Astrocyte (in vitro differentiated cells and primary cell): ENCODE measurements around the gene CDK6. TPM values are rescaled to one million over a fixed set of nuclear protein-coding genes. Genes with fewer than 3 reads are reported as not detected.
A peak's percentile ranks its signal among the peaks of the same experiment; 100 is the strongest.

Source experiments
- DNase-seq: peaks from one replicate; pipeline ENCODE4 v3.0.0-alpha.2; 2010; ENCODE audit warnings: low read depth
- FAIRE-seq: peaks from 2 replicates; lab custom pipeline; 2011; peaks lifted over from hg19 to GRCh38; lab: Jason Lieb, UNC
- H2AFZ ChIP-seq: 2 replicates; pipeline ENCODE4 v1.6.0; 2012; ENCODE audit warnings: low read depth, low read length, inconsistent platforms
- H3K27ac ChIP-seq: 2 replicates; pipeline ENCODE4 v1.5.1; 2011; ENCODE audit warnings: low read depth, low read length, inconsistent platforms
- H3K27me3 ChIP-seq: 2 replicates; pipeline ENCODE4 v1.6.0; 2011; ENCODE audit warnings: low read length, inconsistent platforms; ENCODE audit not compliant: insufficient read depth
- H3K36me3 ChIP-seq: 2 replicates; pipeline ENCODE4 v1.5.1; 2011; ENCODE audit warnings: low read length, inconsistent platforms; ENCODE audit not compliant: insufficient read depth
- H3K4me1 ChIP-seq: 2 replicates; pipeline ENCODE4 v1.5.1; 2011; ENCODE audit warnings: low read length, inconsistent platforms; ENCODE audit not compliant: insufficient read depth
- H3K4me2 ChIP-seq: 2 replicates; pipeline ENCODE4 v1.6.0; 2012; ENCODE audit warnings: low read length, inconsistent platforms
- H3K4me3 ChIP-seq: 2 replicates; pipeline ENCODE4 v1.5.1; 2011; ENCODE audit warnings: low read depth, mild to moderate bottlenecking, low read length, inconsistent platforms; ENCODE audit not compliant: insufficient read depth
- H3K79me2 ChIP-seq: 2 replicates; pipeline ENCODE4 v1.6.0; 2012; ENCODE audit warnings: mild to moderate bottlenecking, low read length, inconsistent platforms; ENCODE audit not compliant: insufficient read depth
- H3K9ac ChIP-seq: 2 replicates; pipeline ENCODE4 v1.6.0; 2012; ENCODE audit warnings: mild to moderate bottlenecking, low read length, inconsistent platforms
- H3K9me3 ChIP-seq: 2 replicates; pipeline ENCODE4 v1.5.1; 2012; ENCODE audit warnings: low read depth, mild to moderate bottlenecking, low read length, inconsistent platforms; ENCODE audit not compliant: insufficient read depth
- H4K20me1 ChIP-seq: 2 replicates; pipeline ENCODE4 v1.6.0; 2012; ENCODE audit warnings: low read length, inconsistent platforms; ENCODE audit not compliant: insufficient read depth
- H3K27ac Mint-ChIP-seq: one replicate; pipeline ENCODE4 v1.8.0; 2021; ENCODE audit warnings: mild to moderate bottlenecking, mixed read lengths; ENCODE audit not compliant: unreplicated experiment
- H3K27me3 Mint-ChIP-seq: one replicate; pipeline ENCODE4 v1.8.0; 2021; ENCODE audit warnings: low read depth, mixed read lengths; ENCODE audit not compliant: unreplicated experiment
- H3K36me3 Mint-ChIP-seq: one replicate; pipeline ENCODE4 v1.8.0; 2021; ENCODE audit warnings: low read depth, mixed read lengths; ENCODE audit not compliant: unreplicated experiment
- H3K4me1 Mint-ChIP-seq: one replicate; pipeline ENCODE4 v1.8.0; 2021; ENCODE audit warnings: low read depth, mixed read lengths; ENCODE audit not compliant: unreplicated experiment
- H3K4me3 Mint-ChIP-seq: one replicate; pipeline ENCODE4 v1.8.0; 2021; ENCODE audit warnings: mild to moderate bottlenecking, moderate library complexity, mixed read lengths; ENCODE audit not compliant: unreplicated experiment
- H3K9me3 Mint-ChIP-seq: one replicate; pipeline ENCODE4 v1.8.0; 2021; ENCODE audit warnings: mild to moderate bottlenecking, mixed read lengths; ENCODE audit not compliant: unreplicated experiment
- CTCF ChIP-seq: IDR thresholded peaks from 2 replicates; pipeline ENCODE4 v1.5.1; 2011; ENCODE audit warnings: low read depth, mild to moderate bottlenecking, inconsistent platforms, low read length, moderate library complexity; ENCODE audit not compliant: insufficient read depth
- EZH2 ChIP-seq: IDR thresholded peaks from 2 replicates; pipeline ENCODE4 v1.6.1; 2012; ENCODE audit warnings: mild to moderate bottlenecking, low read length, inconsistent platforms; ENCODE audit not compliant: insufficient read depth
- total RNA-seq: library from RNA; stranded (reverse); gene quantifications from 2 replicates; pipeline ENCODE4 v1.2.1, GENCODE V29; 2021

The CDK6 gene
- total RNA-seq, 1 donor from 2014 or later = 160 TPM

- H3K4me1 Mint-ChIP-seq = peaks cover 38% of the 10 kb centered on the region
- no peak overlapping the region for H3K4me3 ChIP-seq
- H3K4me1 ChIP-seq = peaks cover 16% of the 10 kb centered on the region
- no peak for FAIRE-seq
- H3K36me3 ChIP-seq = peaks cover 2% of the 10 kb centered on the region
- no peak overlapping the region for H3K27ac Mint-ChIP-seq
- H3K79me2 ChIP-seq = peaks cover 93% of the 10 kb centered on the region
- no peak overlapping the region for H2AFZ ChIP-seq
- H3K9me3 Mint-ChIP-seq = no peaks in the 10 kb centered on the region
- H3K4me2 ChIP-seq = no peak overlapping the region
- no peaks in the 10 kb centered on the region for H3K27me3 Mint-ChIP-seq
- H3K36me3 Mint-ChIP-seq = peaks cover 24% of the 10 kb centered on the region
- H3K4me3 Mint-ChIP-seq = peak overlapping the region; percentile 20
- no peak for TF ChIP-seq EZH2
- TF ChIP-seq CTCF = no peak
- no peak overlapping the region for H3K9ac ChIP-seq
- H3K27ac ChIP-seq = no peak overlapping the region
- no peaks in the 10 kb centered on the region for H3K27me3 ChIP-seq
- DNase-seq = no peak
- peaks cover 68% of the 10 kb centered on the region for H4K20me1 ChIP-seq
- no peaks in the 10 kb centered on the region for H3K9me3 ChIP-seq
These were observed 54.1 kb downstream of the CDK6 start for GRCh38 chr7:92782236-92782635.

- no peak for DNase-seq
- no peak overlapping the region for H2AFZ ChIP-seq
- no peak for TF ChIP-seq EZH2
- no peak for TF ChIP-seq CTCF
- Mint-ChIP-seq H3K4me3 (no peak overlapping the region), H3K9me3 (peaks cover 5% of the 10 kb centered on the region), H3K27me3 (no peaks in the 10 kb centered on the region), H3K36me3 (peaks cover 33% of the 10 kb centered on the region), H3K4me1 (peaks cover 37% of the 10 kb centered on the region), H3K27ac (no peak overlapping the region)
- H3K27me3 ChIP-seq = no peaks in the 10 kb centered on the region
- peak; percentile 39 for FAIRE-seq
- no peak overlapping the region for H3K9ac ChIP-seq
- H3K4me2 ChIP-seq = no peak overlapping the region
- H3K4me1 ChIP-seq = peaks cover 15% of the 10 kb centered on the region
- H3K9me3 ChIP-seq = no peaks in the 10 kb centered on the region
- peaks cover 90% of the 10 kb centered on the region for H3K79me2 ChIP-seq
- H3K27ac ChIP-seq = no peak overlapping the region
- H3K4me3 ChIP-seq = no peak overlapping the region
- peaks cover 67% of the 10 kb centered on the region for H4K20me1 ChIP-seq
- peaks cover 2% of the 10 kb centered on the region for H3K36me3 ChIP-seq
These were observed 55.2 kb downstream of the CDK6 start for GRCh38 chr7:92781117-92781720.

- peaks cover 25% of the 10 kb centered on the region for H3K4me1 Mint-ChIP-seq
- Histone ChIP-seq H3K4me3 (no peak overlapping the region), H4K20me1 (peaks cover 51% of the 10 kb centered on the region), H3K79me2 (peaks cover 86% of the 10 kb centered on the region), H2AFZ (no peak overlapping the region), H3K27me3 (no peaks in the 10 kb centered on the region), H3K9me3 (no peaks in the 10 kb centered on the region), H3K4me1 (peaks cover 9% of the 10 kb centered on the region), H3K4me2 (no peak overlapping the region), H3K27ac (no peak overlapping the region), H3K36me3 (peaks cover 8% of the 10 kb centered on the region), H3K9ac (no peak overlapping the region)
- no peak for FAIRE-seq
- H3K9me3 Mint-ChIP-seq = peaks cover 7% of the 10 kb centered on the region
- peak; percentile 70 for DNase-seq
- no peak for TF ChIP-seq CTCF
- TF ChIP-seq EZH2 = no peak
- no peak overlapping the region for H3K4me3 Mint-ChIP-seq
- H3K27me3 Mint-ChIP-seq = no peaks in the 10 kb centered on the region
- peaks cover 25% of the 10 kb centered on the region for H3K36me3 Mint-ChIP-seq
- no peak overlapping the region for H3K27ac Mint-ChIP-seq
These were observed 57.4 kb downstream of the CDK6 start for GRCh38 chr7:92778972-92779371.
